Osteoblast (primary cell): ENCODE measurements around the gene FAM3C. TPM values are rescaled to one million over a fixed set of nuclear protein-coding genes. Genes with fewer than 3 reads are reported as not detected.

Experiments used
- DNase-seq: peaks from one replicate; pipeline ENCODE4 v3.0.0; 2011; ENCODE audit warnings: low spot score, mixed read lengths; ENCODE audit not compliant: insufficient read length; ENCODE audit errors: missing footprints
- H2AFZ ChIP-seq: 2 replicates; pipeline ENCODE4 v1.6.0; 2011; ENCODE audit warnings: mild to moderate bottlenecking, low read length
- H3K27ac ChIP-seq: 2 replicates; pipeline ENCODE4 v1.5.1; 2011; ENCODE audit warnings: mild to moderate bottlenecking, low read depth, low read length, moderate library complexity
- H3K27me3 ChIP-seq: 2 replicates; pipeline ENCODE4 v1.6.0; 2012; ENCODE audit warnings: mild to moderate bottlenecking, control low read depth, inconsistent platforms, low read length, moderate library complexity; ENCODE audit not compliant: insufficient read depth
- H3K36me3 ChIP-seq: 2 replicates; pipeline ENCODE4 v1.5.1; 2011; ENCODE audit warnings: mild to moderate bottlenecking, low read length, control low read depth, moderate library complexity; ENCODE audit not compliant: insufficient read depth
- H3K4me1 ChIP-seq: 2 replicates; pipeline ENCODE4 v1.5.1; 2011; ENCODE audit warnings: mild to moderate bottlenecking, low read length, control low read depth, moderate library complexity; ENCODE audit not compliant: insufficient read depth
- H3K4me2 ChIP-seq: 2 replicates; pipeline ENCODE4 v1.6.0; 2011; ENCODE audit warnings: mild to moderate bottlenecking, low read length; ENCODE audit not compliant: insufficient read depth
- H3K4me3 ChIP-seq: fragments of 200-600 bp; sonication (generic); 3 replicates; pipeline ENCODE4 v1.5.1; 2012; ENCODE audit warnings: mild to moderate bottlenecking, low read length, inconsistent platforms; ENCODE audit not compliant: insufficient read depth
- H3K79me2 ChIP-seq: 2 replicates; pipeline ENCODE4 v1.6.0; 2012; ENCODE audit warnings: mild to moderate bottlenecking, low read length, control low read depth, inconsistent platforms; ENCODE audit not compliant: insufficient read depth
- H3K9me3 ChIP-seq: 2 replicates; pipeline ENCODE4 v1.5.1; 2011; ENCODE audit warnings: low read depth, low read length, control low read depth
- H4K20me1 ChIP-seq: 2 replicates; pipeline ENCODE4 v1.6.0; 2012; ENCODE audit warnings: mild to moderate bottlenecking, low read length, control low read depth; ENCODE audit not compliant: insufficient read depth
- total RNA-seq: library from RNA; depleted of rRNA; stranded (reverse); fragments of >200 nt; gene quantifications from 2 replicates; pipeline ENCODE4 v1.2.3, GENCODE V29; 2012
- TF ChIP-seq, protein P1 (sequence below): IDR thresholded peaks from 2 replicates; pipeline ENCODE4 v1.5.1; 2011; ENCODE audit warnings: mild to moderate bottlenecking, low read depth, low read length, moderate library complexity; ENCODE audit errors: extremely low read depth

The FAM3C gene
- total RNA-seq, 1 donor = 65.5 TPM

DNA sequence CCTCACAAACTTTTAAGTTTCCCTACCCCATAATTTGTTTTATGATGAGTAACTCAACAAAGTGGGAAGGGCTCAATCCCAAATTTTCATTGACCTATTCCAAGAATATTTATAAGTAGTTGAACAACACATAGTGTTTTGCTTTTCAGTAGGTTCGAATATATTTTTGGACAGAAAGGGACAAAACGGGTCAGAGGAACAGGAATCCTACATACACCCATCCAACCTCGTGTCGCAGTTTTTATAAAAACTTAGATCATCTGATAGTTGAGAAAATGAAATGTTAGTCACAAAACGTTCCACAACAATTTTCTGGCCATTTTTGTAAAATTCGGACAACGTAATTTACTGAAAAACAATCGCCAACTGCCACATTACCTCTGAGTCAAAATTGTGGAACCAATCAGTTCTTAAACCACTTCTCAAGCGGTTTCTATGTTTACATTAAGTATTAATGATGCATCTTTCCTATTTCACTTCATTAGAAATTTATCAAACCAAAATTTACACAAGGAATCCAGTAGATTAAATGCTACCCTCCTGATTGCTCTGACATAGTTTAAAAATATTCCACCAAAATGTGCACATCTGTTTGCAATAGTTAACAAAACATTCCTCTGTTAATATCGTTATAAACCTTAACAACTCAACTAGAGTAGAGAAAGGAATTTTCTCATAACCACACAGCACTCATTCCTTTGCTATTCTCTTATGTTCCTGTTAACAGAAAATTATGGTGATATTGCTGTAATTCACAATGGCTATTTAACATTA lies 61.0 kb downstream of the FAM3C start:
- Histone ChIP-seq H3K4me2 (no peak overlapping the region), H4K20me1 (no peaks in the 10 kb centered on the region), H3K79me2 (no peaks in the 10 kb centered on the region), H3K27ac (no peak overlapping the region), H3K4me3 (no peak overlapping the region), H3K36me3 (no peaks in the 10 kb centered on the region), H2AFZ (no peak overlapping the region), H3K9me3 (no peaks in the 10 kb centered on the region), H3K4me1 (peaks cover 7% of the 10 kb centered on the region), H3K27me3 (peaks cover 20% of the 10 kb centered on the region)
- DNase-seq = no peak
- TF ChIP-seq, protein P1, sequence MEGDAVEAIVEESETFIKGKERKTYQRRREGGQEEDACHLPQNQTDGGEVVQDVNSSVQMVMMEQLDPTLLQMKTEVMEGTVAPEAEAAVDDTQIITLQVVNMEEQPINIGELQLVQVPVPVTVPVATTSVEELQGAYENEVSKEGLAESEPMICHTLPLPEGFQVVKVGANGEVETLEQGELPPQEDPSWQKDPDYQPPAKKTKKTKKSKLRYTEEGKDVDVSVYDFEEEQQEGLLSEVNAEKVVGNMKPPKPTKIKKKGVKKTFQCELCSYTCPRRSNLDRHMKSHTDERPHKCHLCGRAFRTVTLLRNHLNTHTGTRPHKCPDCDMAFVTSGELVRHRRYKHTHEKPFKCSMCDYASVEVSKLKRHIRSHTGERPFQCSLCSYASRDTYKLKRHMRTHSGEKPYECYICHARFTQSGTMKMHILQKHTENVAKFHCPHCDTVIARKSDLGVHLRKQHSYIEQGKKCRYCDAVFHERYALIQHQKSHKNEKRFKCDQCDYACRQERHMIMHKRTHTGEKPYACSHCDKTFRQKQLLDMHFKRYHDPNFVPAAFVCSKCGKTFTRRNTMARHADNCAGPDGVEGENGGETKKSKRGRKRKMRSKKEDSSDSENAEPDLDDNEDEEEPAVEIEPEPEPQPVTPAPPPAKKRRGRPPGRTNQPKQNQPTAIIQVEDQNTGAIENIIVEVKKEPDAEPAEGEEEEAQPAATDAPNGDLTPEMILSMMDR = no peak

DNA sequence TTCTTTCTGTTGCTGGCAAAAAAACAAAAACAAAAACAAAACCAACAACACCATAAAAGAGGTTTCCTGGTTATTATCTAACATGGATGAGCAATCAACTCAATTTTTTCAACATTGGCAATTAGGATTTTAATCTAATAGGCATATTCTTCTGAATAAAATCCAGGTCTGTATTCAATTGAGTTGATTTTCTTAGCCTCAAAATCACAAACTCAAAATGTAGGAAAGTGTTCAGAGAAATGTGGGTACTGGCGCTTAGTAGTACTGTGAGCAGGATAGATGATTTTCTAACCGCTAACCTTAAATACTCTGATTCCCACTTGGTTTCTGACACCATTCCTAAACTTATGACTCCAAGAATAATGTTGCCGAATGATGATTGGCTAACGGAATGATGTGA lies 61.7 kb downstream of the FAM3C start:
- no peaks in the 10 kb centered on the region for H4K20me1 ChIP-seq
- no peak for DNase-seq
- H3K36me3 ChIP-seq = no peaks in the 10 kb centered on the region
- H3K9me3 ChIP-seq = no peaks in the 10 kb centered on the region
- no peak overlapping the region for H3K27ac ChIP-seq
- no peak overlapping the region for H3K4me2 ChIP-seq
- TF ChIP-seq, protein P1 = no peak
- H3K27me3 ChIP-seq = peaks cover 27% of the 10 kb centered on the region
- no peaks in the 10 kb centered on the region for H3K79me2 ChIP-seq
- H3K4me1 ChIP-seq = peaks cover 14% of the 10 kb centered on the region
- H3K4me3 ChIP-seq = no peak overlapping the region
- H2AFZ ChIP-seq = no peak overlapping the region

DNA sequence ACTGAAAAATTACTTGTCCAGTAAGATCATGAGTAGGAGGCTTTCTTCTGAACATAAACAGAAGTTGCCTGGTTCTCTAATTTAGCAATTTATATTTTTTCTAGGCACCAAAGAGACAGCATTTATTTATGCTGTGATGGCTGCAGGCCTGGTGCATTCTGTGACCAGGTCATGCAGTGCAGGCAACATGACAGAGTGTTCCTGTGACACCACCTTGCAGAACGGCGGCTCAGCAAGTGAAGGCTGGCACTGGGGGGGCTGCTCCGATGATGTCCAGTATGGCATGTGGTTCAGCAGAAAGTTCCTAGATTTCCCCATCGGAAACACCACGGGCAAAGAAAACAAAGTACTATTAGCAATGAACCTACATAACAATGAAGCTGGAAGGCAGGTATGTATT lies 64.5 kb downstream of the FAM3C start:
- Histone ChIP-seq H3K79me2 (no peaks in the 10 kb centered on the region), H3K4me2 (no peak overlapping the region), H3K27me3 (peaks cover 42% of the 10 kb centered on the region), H3K4me3 (no peak overlapping the region), H3K36me3 (no peaks in the 10 kb centered on the region), H3K27ac (no peak overlapping the region), H4K20me1 (no peaks in the 10 kb centered on the region), H3K4me1 (peaks cover 17% of the 10 kb centered on the region), H3K9me3 (no peaks in the 10 kb centered on the region), H2AFZ (no peak overlapping the region)
- DNase-seq = no peak
- TF ChIP-seq, protein P1 = no peak

DNA sequence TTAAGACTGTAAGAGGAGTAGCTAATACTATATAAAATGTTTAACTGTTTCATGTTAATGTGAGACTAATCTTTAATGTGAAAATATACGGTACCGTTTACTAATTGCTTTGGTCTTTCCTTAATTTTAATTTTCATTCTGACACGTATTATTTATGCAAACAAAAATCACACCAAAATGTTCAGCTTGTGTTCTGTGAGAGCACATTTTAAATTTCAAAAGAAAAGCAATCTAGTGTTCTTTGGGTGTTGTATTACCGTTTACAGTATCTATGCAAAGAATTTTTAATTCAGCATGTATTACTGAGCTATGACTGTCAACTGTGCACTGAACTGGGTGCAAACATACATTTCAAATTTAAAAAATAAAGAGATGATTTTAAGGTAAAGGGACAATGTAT lies 65.1 kb downstream of the FAM3C start:
- Histone ChIP-seq H3K4me1 (peaks cover 17% of the 10 kb centered on the region), H2AFZ (no peak overlapping the region), H3K9me3 (no peaks in the 10 kb centered on the region), H3K4me3 (no peak overlapping the region), H3K27me3 (peaks cover 42% of the 10 kb centered on the region), H3K36me3 (no peaks in the 10 kb centered on the region), H3K4me2 (no peak overlapping the region), H3K27ac (no peak overlapping the region), H3K79me2 (no peaks in the 10 kb centered on the region), H4K20me1 (no peaks in the 10 kb centered on the region)
- DNase-seq = no peak
- TF ChIP-seq, protein P1 = no peak
